Colonic mucosa (tissue), 4 donors: ENCODE measurements around the gene SLC32A1. TPM values are rescaled to one million over a fixed set of nuclear protein-coding genes. Genes with fewer than 3 reads are reported as not detected.
A peak's percentile ranks its signal among the peaks of the same experiment; 100 is the strongest.

Source experiments
- DNase-seq: peaks from one replicate; pipeline ENCODE4 v3.0.0-alpha.2; 2020
- H3K27ac ChIP-seq: fragments of 200-600 bp; one replicate; pipeline ENCODE4 v1.8.0; 2021
- H3K27me3 ChIP-seq: fragments of 200-600 bp; one replicate; pipeline ENCODE4 v1.8.0; 2021
- H3K36me3 ChIP-seq: fragments of 200-600 bp; one replicate; pipeline ENCODE4 v1.8.0; 2021
- H3K4me1 ChIP-seq: fragments of 200-600 bp; one replicate; pipeline ENCODE4 v1.8.0; 2021; ENCODE audit warnings: mild to moderate bottlenecking
- H3K4me3 ChIP-seq: fragments of 200-600 bp; one replicate; pipeline ENCODE4 v1.8.0; 2021
- H3K9ac ChIP-seq, 2 donors: one replicate each; pipeline ENCODE4 v1.7.0; 2013; ENCODE audit warnings: control low read depth in 2 of 2, low read depth in 2 of 2, low read length in 2 of 2
- H3K9me3 ChIP-seq: fragments of 200-600 bp; one replicate; pipeline ENCODE4 v1.8.0; 2021
- CTCF ChIP-seq: fragments of 200-600 bp; IDR thresholded peaks from one replicate; pipeline ENCODE4 v1.8.0; 2022; ENCODE audit warnings: antibody characterized with exemption, mild to moderate bottlenecking
- intact Hi-C: fragments of 100-400 bp; cut with DNase I; formaldehyde crosslinking; loops from one replicate; pipeline ENCODE4 v1.14.1; 2022
- total RNA-seq, 2 donors: library from RNA; stranded (reverse); fragmentation: NEBNext Ultra II Directional in 1 of 2; extraction: Animal tissue kit (Norgen Biotek cat#: 25700) in 1 of 2; gene quantifications; one replicate each; pipeline ENCODE4 v1.2.1, GENCODE V29; 2021
- donor health status: healthy.
- donor health status: DM: no; HTN: no; CAD: no.
- donor health status: DM: no; HTN: no; CAD: no.

The SLC32A1 gene
- total RNA-seq, 2 donors from 2014 or later, result not detected

GRCh38 chr20:38737887-38738286 lies 13.6 kb downstream of the SLC32A1 start:
- DNase-seq, result no peak
- no peaks in the 10 kb centered on the region for H3K36me3 ChIP-seq
- H3K4me1 ChIP-seq, result no peaks in the 10 kb centered on the region
- H3K27me3 ChIP-seq, result peaks cover 12% of the 10 kb centered on the region
- H3K27ac ChIP-seq, result no peak overlapping the region
- H3K9ac ChIP-seq, result no peak overlapping the region
- H3K9me3 ChIP-seq, result no peaks in the 10 kb centered on the region
- no peak overlapping the region for H3K4me3 ChIP-seq
- no peak for TF ChIP-seq CTCF
- intact Hi-C loops, result no loop called here

- no peaks in the 10 kb centered on the region for H3K36me3 ChIP-seq
Measured at GRCh38 chr20:38745757-38746156, 21.5 kb downstream of the SLC32A1 start.

GRCh38 chr20:38747495-38748096 lies 23.3 kb downstream of the SLC32A1 start:
- Histone ChIP-seq H3K36me3 (no peaks in the 10 kb centered on the region), H3K4me1 (peaks cover 7% of the 10 kb centered on the region), H3K4me3 (peak overlapping the region; percentile 71), H3K27ac (peak overlapping the region; percentile 67), H3K27me3 (no peaks in the 10 kb centered on the region), H3K9ac (no peak overlapping the region), H3K9me3 (no peaks in the 10 kb centered on the region)
- DNase-seq, result peak; percentile 25
- TF ChIP-seq CTCF, result no peak
- intact Hi-C loops, result no loop called here

More at GRCh38 chr20:38745757-38746156, 21.5 kb downstream of the SLC32A1 start:
- Histone ChIP-seq H3K4me1 (peaks cover 7% of the 10 kb centered on the region), H3K4me3 (no peak overlapping the region), H3K27me3 (no peaks in the 10 kb centered on the region), H3K9me3 (no peaks in the 10 kb centered on the region), H3K9ac (no peak overlapping the region), H3K27ac (no peak overlapping the region)
- intact Hi-C loops, result no loop called here
- TF ChIP-seq CTCF, result no peak
- DNase-seq, result no peak

GRCh38 chr20:38748097-38748860 lies 24.0 kb downstream of the SLC32A1 start, which contains the start of gene ACTR5:
Gene ACTR5, plus strand, starts transcription at chr20:38748460. Its CDS starts 19 bp downstream, at chr20:38748479.
- Histone ChIP-seq H3K9me3 (no peaks in the 10 kb centered on the region), H3K36me3 (no peaks in the 10 kb centered on the region), H3K9ac (peak within 1 kb of the TSS; percentile 89 to 94), H3K4me1 (peaks cover 7% of the 10 kb centered on the region), H3K4me3 (peak within 1 kb of the TSS; percentile 71), H3K27me3 (no peaks in the 10 kb centered on the region), H3K27ac (peak within 1 kb of the TSS; percentile 67)
- DNase-seq, result peak; percentile 98
- no peak for TF ChIP-seq CTCF
- intact Hi-C loops, result no loop called here

- peak overlapping the region; percentile 67 for H3K27ac ChIP-seq
- no peak for TF ChIP-seq CTCF
- H3K9me3 ChIP-seq, result no peaks in the 10 kb centered on the region
- H3K36me3 ChIP-seq, result no peaks in the 10 kb centered on the region
- no peaks in the 10 kb centered on the region for H3K27me3 ChIP-seq
- intact Hi-C loops, result no loop called here
- DNase-seq, result peak; percentile 78
- H3K9ac ChIP-seq, result peak overlapping the region; percentile 89 to 94
- H3K4me3 ChIP-seq, result peak overlapping the region; percentile 71
- H3K4me1 ChIP-seq, result peaks cover 7% of the 10 kb centered on the region
Measured at GRCh38 chr20:38748861-38749149, 24.5 kb downstream of the SLC32A1 start.
